Naive thymus-derived CD8-positive, alpha-beta T cell (primary cell): ENCODE data around the gene TIRAP. TPM values are rescaled to one million over a fixed set of nuclear protein-coding genes. Genes with fewer than 3 reads are reported as not detected.

Experiments used
- ATAC-seq, 2 donors: fragments of 150-1000 bp; cut with Tn5 transposase in 1 of 2; sonication (Bioruptor Pico), chemical (Tn5 transposase) in 1 of 2; 1 replicate in 1 of 2; 2 replicates in 1 of 2; pipeline ENCODE4 v1.10.0; 2021; ENCODE audit warnings: mild to moderate bottlenecking in 2 of 2, moderate library complexity in 2 of 2
- POLR2A ChIA-PET: fragments of 350-600 bp; sonication (Branson Sonifier 250); formaldehyde crosslinking; loops from one replicate; lab custom pipeline; 2021; ENCODE audit warnings: antibody characterized with exemption; lab: Charles Lee
- DNase-seq, 10 donors: peaks; one replicate each; pipeline versions ENCODE4 v3.0.0 to v3.0.0-alpha.2; 2020 to 2022
- H3K27ac Mint-ChIP-seq, 10 donors: one replicate each; pipeline ENCODE4 v1.8.0; 2020 to 2022; ENCODE audit warnings: mild to moderate bottlenecking in 10 of 10, mixed read lengths in 10 of 10, moderate library complexity in 4 of 10, inconsistent platforms in 1 of 10
- H3K27me3 Mint-ChIP-seq, 5 donors: one replicate each; pipeline ENCODE4 v1.8.0; 2021 to 2022; ENCODE audit warnings: mixed read lengths in 5 of 5
- H3K36me3 Mint-ChIP-seq, 3 donors: one replicate each; pipeline ENCODE4 v1.8.0; 2020 to 2022; ENCODE audit warnings: mixed read lengths in 3 of 3, mild to moderate bottlenecking in 2 of 3, inconsistent platforms in 1 of 3
- H3K4me1 Mint-ChIP-seq, 4 donors: one replicate each; pipeline ENCODE4 v1.8.0; 2021 to 2022; ENCODE audit warnings: mixed read lengths in 4 of 4
- H3K4me3 Mint-ChIP-seq, 10 donors: one replicate each; pipeline ENCODE4 v1.8.0; 2020 to 2022; ENCODE audit warnings: mild to moderate bottlenecking in 10 of 10, mixed read lengths in 10 of 10, moderate library complexity in 6 of 10, inconsistent platforms in 1 of 10
- H3K9me3 Mint-ChIP-seq, 9 donors: one replicate each; pipeline ENCODE4 v1.8.0; 2020 to 2022; ENCODE audit warnings: mixed read lengths in 9 of 9, mild to moderate bottlenecking in 3 of 9, inconsistent platforms in 1 of 9, moderate library complexity in 1 of 9
- polyA plus RNA-seq, 3 donors: library from polyadenylated mRNA; unstranded; fragments of 300-500 nt; fragmentation: Illumina TruSeq; gene quantifications; one replicate each; pipeline ENCODE4 v1.2.3, GENCODE V29; 2021
- total RNA-seq, 8 experiments: library from RNA in 2 of 8; stranded (reverse) in 2 of 8; gene quantifications; one replicate each; pipeline ENCODE4 v1.2.3 and lab custom pipeline; 2021 to 2026

TIRAP gene
- total and polyA plus RNA-seq, 5 experiments from 2014 or later: 7.4 to 22.1 (median 11.6) TPM

DNA sequence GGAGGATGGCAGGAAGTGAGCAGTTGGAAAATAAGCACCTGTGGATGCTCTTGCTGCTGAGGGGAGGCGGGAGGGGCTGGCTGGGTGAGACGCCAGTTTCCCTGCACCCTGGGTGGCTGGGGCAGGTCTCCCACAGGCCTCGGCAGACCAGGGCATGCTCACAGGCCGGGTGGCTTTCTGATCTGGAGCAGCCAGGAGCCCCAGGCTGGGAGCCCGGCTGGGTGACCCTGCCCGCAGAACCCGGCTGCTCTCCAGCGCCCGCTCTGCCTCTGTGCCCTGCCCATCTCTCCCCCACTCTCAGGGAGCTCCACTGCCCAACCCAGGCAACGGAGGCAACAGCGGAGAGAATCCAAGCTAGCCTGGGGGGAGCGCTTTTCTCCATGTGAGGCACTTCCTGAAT lies 45.6 kb downstream of the TIRAP start:
- Mint-ChIP-seq H3K4me1 (peaks cover 16 to 40% (median 21%) of the 10 kb centered on the region in 4 donors), H3K9me3 (no peaks in the 10 kb centered on the region), H3K36me3 (peaks cover 0 to 60% (median 11%) of the 10 kb centered on the region in 3 donors), H3K27me3 (no peaks in the 10 kb centered on the region), H3K4me3 (no peak overlapping the region), H3K27ac (peak overlapping the region in 1 of 10 donors; percentile 40)
- POLR2A ChIA-PET: no interaction called here
- no peak for ATAC-seq
- no peak for DNase-seq

DNA sequence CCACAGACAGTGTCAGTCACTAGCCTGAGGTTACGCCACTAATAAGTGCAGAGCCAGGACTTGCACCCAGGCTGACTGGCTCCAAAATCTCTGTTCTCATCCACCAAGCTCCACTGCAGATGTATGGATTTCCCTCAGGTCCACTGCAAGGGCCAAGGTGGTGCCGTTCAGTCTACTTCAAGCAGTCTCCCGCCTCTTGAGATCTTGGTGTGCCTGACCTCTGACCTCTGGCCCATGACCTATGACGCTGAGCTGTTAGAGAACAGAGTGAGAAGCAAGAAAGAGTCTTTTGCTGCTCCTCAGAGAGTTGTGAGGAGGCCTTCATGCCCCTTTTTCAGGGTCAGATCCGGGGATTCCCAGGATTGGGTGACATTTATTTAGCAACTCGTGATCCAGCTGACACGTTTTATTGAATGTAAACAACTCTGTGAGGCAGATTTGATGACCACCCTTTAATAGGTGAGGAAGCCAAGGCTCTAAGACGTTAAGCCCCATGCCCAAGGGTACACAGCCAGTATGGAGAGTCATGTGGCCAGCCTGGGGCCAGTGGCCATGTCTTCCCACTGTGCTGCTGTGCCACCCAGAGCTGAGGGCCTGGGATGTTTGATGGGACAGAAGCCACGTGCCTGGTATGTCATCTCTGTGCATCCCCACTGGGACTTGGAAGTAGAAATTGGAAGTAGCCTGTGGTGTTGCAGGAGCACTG lies 46.2 kb downstream of the TIRAP start:
- Mint-ChIP-seq H3K27me3 (no peaks in the 10 kb centered on the region), H3K4me3 (peak overlapping the region in 1 of 10 donors; percentile 48), H3K27ac (peak overlapping the region in 2 of 10 donors; percentile 82 to 88), H3K9me3 (no peaks in the 10 kb centered on the region), H3K4me1 (peaks cover 19 to 45% (median 21%) of the 10 kb centered on the region in 4 donors), H3K36me3 (peaks cover 0 to 62% (median 13%) of the 10 kb centered on the region in 3 donors)
- no peak for ATAC-seq
- POLR2A ChIA-PET: no interaction called here
- DNase-seq: no peak

DNA sequence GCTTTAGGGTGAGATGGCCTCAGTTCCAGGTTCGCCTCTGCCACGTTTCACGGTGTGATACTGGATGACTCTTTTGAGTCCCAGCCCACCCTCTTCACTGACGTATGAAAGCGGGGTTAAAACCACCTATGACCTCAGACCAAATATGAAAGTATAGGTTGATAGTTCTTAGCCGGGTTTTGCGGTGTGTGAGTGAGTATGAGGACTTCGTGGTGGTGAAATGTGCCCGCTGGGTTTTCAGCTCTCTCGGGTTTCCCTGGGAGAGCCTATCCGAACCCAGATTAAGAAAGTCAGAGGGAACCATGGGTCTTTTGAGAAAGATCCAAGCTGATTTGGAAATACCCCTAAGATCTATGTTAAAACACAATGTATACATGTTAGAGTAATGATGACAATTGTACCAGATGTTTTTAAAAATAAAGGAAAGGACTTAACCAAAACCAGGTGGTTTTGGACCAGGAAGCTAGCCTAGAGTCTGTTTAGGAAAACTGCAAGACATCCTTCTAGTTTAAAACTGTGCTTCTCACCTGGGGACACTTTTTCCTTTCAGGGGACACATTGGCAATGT lies 46.8 kb downstream of the TIRAP start:
- Mint-ChIP-seq H3K4me3 (peak overlapping the region in 2 of 10 donors; percentile 48 to 52), H3K9me3 (no peaks in the 10 kb centered on the region), H3K4me1 (peaks cover 19 to 48% (median 21%) of the 10 kb centered on the region in 4 donors), H3K27ac (peak overlapping the region in 4 of 10 donors; percentile 35 to 88 (median 78)), H3K36me3 (peaks cover 0 to 62% (median 13%) of the 10 kb centered on the region in 3 donors), H3K27me3 (no peaks in the 10 kb centered on the region)
- POLR2A ChIA-PET: no interaction called here
- no peak for ATAC-seq
- peak in 1 of 10 donors; percentile 37 for DNase-seq

DNA sequence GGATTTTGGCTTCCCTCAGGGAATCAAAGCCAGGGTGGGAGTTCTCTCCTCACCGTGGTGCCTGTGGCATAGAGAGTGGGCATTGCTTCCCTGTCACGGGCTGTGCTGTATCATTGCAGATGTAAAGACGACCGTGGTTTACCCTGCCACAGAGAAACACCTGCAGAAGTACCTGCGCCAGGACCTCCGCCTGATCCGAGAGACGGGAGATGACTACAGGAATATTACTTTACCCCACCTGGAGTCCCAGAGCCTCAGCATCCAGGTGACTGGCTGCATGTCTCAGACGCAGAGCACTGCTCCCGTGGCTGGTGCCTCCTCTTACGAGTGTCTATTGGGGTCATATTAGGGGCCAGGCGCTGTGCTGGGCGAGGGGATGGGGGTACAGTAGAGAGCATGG lies 48.4 kb downstream of the TIRAP start:
- Mint-ChIP-seq H3K4me1 (peaks cover 11 to 57% (median 21%) of the 10 kb centered on the region in 4 donors), H3K4me3 (no peak overlapping the region), H3K36me3 (peaks cover 0 to 69% (median 15%) of the 10 kb centered on the region in 3 donors), H3K27ac (no peak overlapping the region), H3K27me3 (no peaks in the 10 kb centered on the region), H3K9me3 (no peaks in the 10 kb centered on the region)
- no peak for ATAC-seq
- POLR2A ChIA-PET: no interaction called here
- no peak for DNase-seq

DNA sequence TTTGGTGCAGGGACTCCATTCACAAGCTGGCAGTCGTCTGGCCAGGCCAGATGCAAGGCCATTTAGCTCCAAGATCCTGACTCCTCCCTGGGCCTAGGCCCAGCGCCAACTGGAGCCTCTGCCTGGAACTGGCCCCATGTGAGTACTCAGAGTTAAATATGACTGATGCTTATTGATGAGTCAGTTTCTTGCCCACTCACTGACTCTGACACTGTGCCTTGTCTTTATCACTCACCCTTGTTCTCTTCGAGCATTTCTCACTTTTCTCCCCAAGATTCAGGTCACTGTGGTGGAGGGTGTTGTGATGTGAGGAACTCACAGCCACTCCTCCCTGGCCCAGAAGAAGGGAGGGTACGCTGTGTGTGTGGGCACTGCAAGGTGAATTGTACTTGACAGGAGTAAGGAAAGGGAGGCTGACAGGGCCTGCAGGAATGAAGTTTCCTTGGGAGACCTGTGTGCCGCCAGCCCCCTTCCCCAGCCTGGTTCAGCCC lies 49.4 kb downstream of the TIRAP start:
- Mint-ChIP-seq H3K4me3 (peak overlapping the region in 2 of 10 donors; percentile 0 to 74), H3K27ac (peak overlapping the region in 3 of 10 donors; percentile 24 to 75 (median 53)), H3K27me3 (no peaks in the 10 kb centered on the region), H3K9me3 (no peaks in the 10 kb centered on the region), H3K4me1 (peaks cover 8 to 62% (median 18%) of the 10 kb centered on the region in 4 donors), H3K36me3 (peaks cover 0 to 68% (median 15%) of the 10 kb centered on the region in 3 donors)
- ATAC-seq: no peak
- no peak for DNase-seq
- POLR2A ChIA-PET: no interaction called here

DNA sequence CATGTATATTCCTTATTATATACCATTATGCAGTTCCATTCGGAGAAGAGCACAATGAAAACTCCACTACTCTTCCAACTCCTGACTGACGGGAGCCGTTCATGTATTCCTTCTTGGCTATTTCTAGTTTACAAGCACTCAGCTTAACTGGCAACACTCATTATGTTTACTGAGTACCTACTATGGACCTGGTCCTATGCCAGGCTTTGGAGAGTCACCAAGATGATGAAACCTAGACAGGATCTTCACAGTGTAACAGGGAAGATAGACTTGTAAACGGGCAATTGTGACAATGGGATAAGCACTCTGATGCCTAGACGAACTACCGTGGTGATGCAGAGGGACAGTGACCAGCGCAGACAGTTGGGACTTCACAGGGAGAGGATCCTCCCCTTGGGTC lies 50.2 kb downstream of the TIRAP start:
- no peaks in the 10 kb centered on the region for H3K27me3 Mint-ChIP-seq
- ATAC-seq (no peak), DNase-seq (no peak)
- no peak overlapping the region for H3K4me3 Mint-ChIP-seq
- H3K27ac Mint-ChIP-seq: peak overlapping the region in 3 of 10 donors; percentile 38 to 53 (median 39)
- H3K4me1 Mint-ChIP-seq: peaks cover 0 to 58% (median 14%) of the 10 kb centered on the region in 4 donors
- peaks cover 0 to 62% (median 13%) of the 10 kb centered on the region in 3 donors for H3K36me3 Mint-ChIP-seq
- POLR2A ChIA-PET: no interaction called here
- no peaks in the 10 kb centered on the region for H3K9me3 Mint-ChIP-seq

DNA sequence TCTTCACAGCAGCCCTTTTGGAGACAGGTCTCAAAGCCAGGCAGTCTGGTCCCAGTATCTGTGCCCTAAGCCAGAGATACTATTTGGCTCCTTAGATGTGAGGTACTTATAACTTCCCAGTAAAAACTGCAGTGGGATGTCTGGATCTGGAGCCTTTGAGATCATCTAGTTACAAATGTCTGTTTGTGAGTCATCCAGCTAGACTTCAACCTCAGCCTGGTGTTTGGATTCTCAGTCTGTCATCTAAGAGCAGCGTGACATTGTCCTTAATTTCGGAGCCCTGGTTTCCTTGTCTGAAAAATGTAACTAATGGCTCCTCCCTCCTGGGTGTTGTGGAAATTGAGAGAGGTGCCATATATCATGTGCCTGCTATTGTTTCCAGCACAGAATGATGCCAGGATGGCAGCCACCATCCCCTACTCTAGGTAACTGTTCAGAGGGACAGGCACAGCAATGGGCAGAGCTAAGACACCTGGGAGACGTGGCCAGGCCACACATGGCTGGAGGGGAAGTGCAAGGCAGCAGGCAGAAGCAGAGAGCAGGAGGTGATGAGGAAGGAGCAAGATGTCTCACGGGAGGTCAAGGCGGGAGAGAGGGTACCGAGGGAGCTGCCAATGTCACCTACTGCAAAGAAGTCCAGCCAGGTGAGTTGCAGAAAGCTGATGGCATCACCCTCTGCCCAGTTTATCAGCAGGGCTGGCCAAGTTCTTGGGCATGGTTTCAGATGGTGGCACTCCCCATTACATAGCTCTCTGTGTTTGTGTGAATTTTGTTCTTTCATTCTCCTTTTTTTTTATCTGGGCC lies 52.0 kb downstream of the TIRAP start:
- DNase-seq: peak in 1 of 10 donors; percentile 7
- no peak overlapping the region for H3K4me3 Mint-ChIP-seq
- H3K9me3 Mint-ChIP-seq: no peaks in the 10 kb centered on the region
- POLR2A ChIA-PET: no interaction called here
- peak overlapping the region in 5 of 10 donors; percentile 33 to 90 (median 71) for H3K27ac Mint-ChIP-seq
- peaks cover 0 to 45% (median 9%) of the 10 kb centered on the region in 4 donors for H3K4me1 Mint-ChIP-seq
- H3K27me3 Mint-ChIP-seq: no peaks in the 10 kb centered on the region
- no peak for ATAC-seq
- peaks cover 0 to 66% (median 16%) of the 10 kb centered on the region in 3 donors for H3K36me3 Mint-ChIP-seq

DNA sequence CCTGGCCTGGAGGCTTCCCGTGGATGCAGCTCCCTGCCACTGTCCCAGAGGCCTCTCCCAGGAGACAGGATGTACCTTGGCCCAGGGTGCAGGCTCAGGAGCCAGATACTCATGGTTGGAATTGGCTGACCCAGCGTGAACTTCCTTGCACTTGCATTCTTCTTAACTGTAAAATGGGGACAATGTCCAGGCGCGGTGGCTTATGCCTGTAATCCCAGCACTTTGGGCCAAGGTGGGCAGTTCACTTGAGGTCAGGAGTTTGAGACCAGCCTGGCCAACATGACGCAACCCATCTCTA lies 52.5 kb downstream of the TIRAP start:
- POLR2A ChIA-PET: interaction anchor here (0.7 kb wide), 2 partner anchors 11 to 81 kb away, joined by 4 to 6 read pairs; no protein-coding TSS in a partner anchor
- H3K36me3 Mint-ChIP-seq: peaks cover 0 to 67% (median 16%) of the 10 kb centered on the region in 3 donors

DNA sequence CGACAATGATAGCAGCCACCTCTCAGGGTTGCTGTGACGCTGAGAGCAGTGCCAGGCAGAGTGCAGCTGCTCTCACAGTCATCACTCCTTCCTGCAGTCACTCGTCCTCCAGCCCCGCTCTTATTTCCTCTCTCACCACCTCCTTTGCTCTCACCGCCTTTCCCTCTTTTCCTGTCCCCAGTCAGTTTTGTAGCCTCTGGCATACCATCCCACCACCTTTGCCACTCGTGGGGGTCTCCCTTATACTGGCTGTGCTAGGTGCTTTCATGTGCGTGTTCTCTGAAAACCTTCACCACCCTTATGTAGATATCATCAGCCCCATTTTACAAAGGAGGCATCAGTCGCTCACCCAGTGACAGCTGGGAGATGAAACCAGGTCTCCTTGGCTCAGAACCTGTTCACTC lies 53.2 kb downstream of the TIRAP start:
- no peaks in the 10 kb centered on the region for H3K27me3 Mint-ChIP-seq
- peaks cover 0 to 40% (median 9%) of the 10 kb centered on the region in 4 donors for H3K4me1 Mint-ChIP-seq
- POLR2A ChIA-PET: interaction anchor here (0.7 kb wide), 2 partner anchors 12 to 80 kb away, joined by 4 to 6 read pairs; no protein-coding TSS in a partner anchor
- H3K4me3 Mint-ChIP-seq: peak overlapping the region in 1 of 10 donors; percentile 36
- H3K27ac Mint-ChIP-seq: peak overlapping the region in 6 of 10 donors; percentile 2 to 82 (median 76)
- no peak for ATAC-seq
- DNase-seq: peak in 1 of 10 donors; percentile 44
- H3K9me3 Mint-ChIP-seq: no peaks in the 10 kb centered on the region
- peaks cover 0 to 72% (median 20%) of the 10 kb centered on the region in 3 donors for H3K36me3 Mint-ChIP-seq

More for the DNA sequence above, 52.5 kb downstream of the TIRAP start:
- Mint-ChIP-seq H3K4me3 (no peak overlapping the region), H3K9me3 (no peaks in the 10 kb centered on the region), H3K27ac (peak overlapping the region in 1 of 10 donors; percentile 90), H3K4me1 (peaks cover 0 to 41% (median 9%) of the 10 kb centered on the region in 4 donors), H3K27me3 (no peaks in the 10 kb centered on the region)
- DNase-seq (peak in 1 of 10 donors; percentile 10), ATAC-seq (no peak)

DNA sequence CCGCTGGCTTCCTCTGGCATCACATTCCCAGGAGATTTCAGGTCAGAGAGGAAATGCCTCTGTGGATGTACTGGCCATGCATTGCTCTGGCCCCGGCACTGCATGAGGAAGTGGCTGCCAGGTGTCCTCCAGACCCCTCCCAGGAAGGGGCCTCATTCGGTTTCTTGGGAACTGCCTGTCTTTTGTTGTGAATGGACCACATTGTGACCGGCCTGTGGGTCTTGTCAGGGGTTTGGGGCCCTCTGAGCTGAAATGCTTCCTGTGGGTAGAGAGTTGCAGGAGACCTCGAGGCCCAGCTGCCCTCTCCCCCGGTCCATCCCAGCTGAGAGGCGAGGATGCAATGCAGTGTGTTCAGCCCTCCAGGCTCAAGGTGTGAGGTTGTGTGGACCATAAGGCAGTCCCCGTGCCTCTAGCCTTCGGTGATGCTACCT lies 53.8 kb downstream of the TIRAP start:
- DNase-seq: peak in 1 of 10 donors; percentile 50
- peaks cover 0 to 38% (median 10%) of the 10 kb centered on the region in 4 donors for H3K4me1 Mint-ChIP-seq
- H3K27me3 Mint-ChIP-seq: no peaks in the 10 kb centered on the region
- ATAC-seq: no peak
- no peaks in the 10 kb centered on the region for H3K9me3 Mint-ChIP-seq
- no peak overlapping the region for H3K4me3 Mint-ChIP-seq
- peaks cover 0 to 72% (median 21%) of the 10 kb centered on the region in 3 donors for H3K36me3 Mint-ChIP-seq
- POLR2A ChIA-PET: no interaction called here
- peak overlapping the region in 5 of 10 donors; percentile 14 to 79 (median 75) for H3K27ac Mint-ChIP-seq

DNA sequence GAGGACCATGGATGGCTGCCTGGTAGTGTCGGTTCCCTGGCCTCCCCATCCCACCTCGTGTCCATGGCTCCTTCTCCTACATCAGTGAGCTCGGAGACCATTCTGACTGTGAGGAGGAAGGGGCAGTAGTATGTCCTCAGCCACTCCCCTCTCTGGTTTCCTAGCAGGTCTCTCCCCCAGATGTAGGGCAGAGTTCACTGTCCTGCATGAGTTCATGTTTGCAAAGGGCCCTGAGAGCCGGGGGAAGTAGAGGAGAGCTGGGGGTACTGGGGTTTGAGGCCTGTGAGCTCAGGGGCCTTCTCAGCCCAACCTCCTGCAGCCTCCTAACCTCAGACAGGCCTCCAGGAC lies 54.2 kb downstream of the TIRAP start:
- Mint-ChIP-seq H3K36me3 (peaks cover 0 to 72% (median 23%) of the 10 kb centered on the region in 3 donors), H3K4me3 (no peak overlapping the region), H3K4me1 (peaks cover 0 to 38% (median 9%) of the 10 kb centered on the region in 4 donors), H3K9me3 (no peaks in the 10 kb centered on the region), H3K27me3 (no peaks in the 10 kb centered on the region), H3K27ac (peak overlapping the region in 1 of 10 donors; percentile 53)
- DNase-seq (peak in 1 of 10 donors; percentile 47), ATAC-seq (no peak)
- POLR2A ChIA-PET: no interaction called here
